H9 (cell line): Measurements from ENCODE around the gene MYO1D. TPM values are rescaled to one million over a fixed set of nuclear protein-coding genes. Genes with fewer than 3 reads are reported as not detected.

Experiments used
- DNase-seq: peaks from one replicate; pipeline ENCODE4 v3.0.0-alpha.2; 2017
- H2AFZ ChIP-seq: one replicate; pipeline ENCODE4 v1.6.1; 2013; ENCODE audit warnings: mild to moderate bottlenecking, low read length, control low read depth, moderate library complexity
- H2AK5ac ChIP-seq: 2 replicates; pipeline ENCODE4 v1.6.1; 2013; ENCODE audit warnings: low read length, control low read depth, mixed read lengths; ENCODE audit not compliant: insufficient read length
- H2BK120ac ChIP-seq: one replicate; pipeline ENCODE4 v1.6.1; 2013; ENCODE audit warnings: low read depth, mild to moderate bottlenecking, low read length, control low read depth, inconsistent platforms; ENCODE audit not compliant: poor library complexity, severe bottlenecking
- H2BK12ac ChIP-seq: 2 replicates; pipeline ENCODE4 v1.6.1; 2013; ENCODE audit warnings: low read length, control low read depth, mixed read lengths, low read depth; ENCODE audit not compliant: insufficient read length
- H2BK15ac ChIP-seq: 2 replicates; pipeline ENCODE4 v1.6.1; 2013; ENCODE audit warnings: low read depth, low read length, control low read depth
- H2BK20ac ChIP-seq: one replicate; pipeline ENCODE4 v1.6.1; 2013; ENCODE audit warnings: low read depth, mild to moderate bottlenecking, low read length, control low read depth, inconsistent platforms; ENCODE audit not compliant: poor library complexity, severe bottlenecking
- H2BK5ac ChIP-seq: 2 replicates; pipeline ENCODE4 v1.6.1; 2013; ENCODE audit warnings: low read length, control low read depth, mixed read lengths; ENCODE audit not compliant: insufficient read length
- H3K14ac ChIP-seq: 2 replicates; pipeline ENCODE4 v1.6.1; 2013; ENCODE audit warnings: low read length, control low read depth; ENCODE audit not compliant: insufficient read depth
- H3K18ac ChIP-seq: 2 replicates; pipeline ENCODE4 v1.6.1; 2013; ENCODE audit warnings: low read depth, mild to moderate bottlenecking, mixed read lengths, low read length, control low read depth; ENCODE audit not compliant: insufficient read length
- H3K23ac ChIP-seq: 2 replicates; pipeline ENCODE4 v1.6.1; 2013; ENCODE audit warnings: low read length, control low read depth, mixed read lengths, low read depth; ENCODE audit not compliant: insufficient read length
- H3K23me2 ChIP-seq: 2 replicates; pipeline ENCODE4 v1.6.1; 2013; ENCODE audit warnings: low read depth, mild to moderate bottlenecking, mixed read lengths, low read length, control low read depth; ENCODE audit not compliant: insufficient read length, poor library complexity, severe bottlenecking
- H3K27ac ChIP-seq: 2 replicates; pipeline ENCODE4 v1.5.1; 2013; ENCODE audit warnings: low read length, control low read depth, mixed read lengths, low read depth; ENCODE audit not compliant: insufficient read length
- H3K27me3 ChIP-seq: 2 replicates; pipeline ENCODE4 v1.6.1; 2013; ENCODE audit warnings: low read length, control low read depth, inconsistent platforms; ENCODE audit not compliant: insufficient read depth
- H3K4ac ChIP-seq: 2 replicates; pipeline ENCODE4 v1.6.1; 2013; ENCODE audit warnings: low read depth, mild to moderate bottlenecking, control low read depth, inconsistent platforms, low read length, moderate library complexity
- H3K4me1 ChIP-seq: 2 replicates; pipeline ENCODE4 v1.6.1; 2013; ENCODE audit warnings: low read length, control low read depth, inconsistent platforms; ENCODE audit not compliant: insufficient read depth
- H3K4me2 ChIP-seq: 2 replicates; pipeline ENCODE4 v1.6.1; 2013; ENCODE audit warnings: low read length, control low read depth, mixed read lengths; ENCODE audit not compliant: insufficient read length, insufficient read depth
- H3K56ac ChIP-seq: 2 replicates; pipeline ENCODE4 v1.6.1; 2013; ENCODE audit warnings: low read depth, mild to moderate bottlenecking, mixed read lengths, low read length, control low read depth; ENCODE audit not compliant: insufficient read length
- H3K79me1 ChIP-seq: 2 replicates; pipeline ENCODE4 v1.6.1; 2013; ENCODE audit warnings: low read depth, mild to moderate bottlenecking, moderate library complexity, low read length, control low read depth, inconsistent platforms; ENCODE audit not compliant: insufficient read depth, poor library complexity, severe bottlenecking
- H3K79me2 ChIP-seq: 2 replicates; pipeline ENCODE4 v1.6.1; 2013; ENCODE audit warnings: low read length, control low read depth, inconsistent platforms; ENCODE audit not compliant: insufficient read depth
- H3K9ac ChIP-seq: 2 replicates; pipeline ENCODE4 v1.6.1; 2013; ENCODE audit warnings: low read length, control low read depth, mixed read lengths; ENCODE audit not compliant: insufficient read length; ENCODE audit errors: extremely low read depth
- H3K9me3 ChIP-seq: one replicate; pipeline ENCODE4 v1.6.1; 2013; ENCODE audit warnings: low read depth, low read length, inconsistent platforms; ENCODE audit not compliant: control insufficient read depth
- H3T11ph ChIP-seq: one replicate; pipeline ENCODE4 v1.6.1; 2013; ENCODE audit warnings: mild to moderate bottlenecking, low read length, control low read depth, inconsistent platforms
- H4K20me1 ChIP-seq: one replicate; pipeline ENCODE4 v1.6.1; 2013; ENCODE audit not compliant: control insufficient read depth, insufficient read length, insufficient read depth
- H4K5ac ChIP-seq: 2 replicates; pipeline ENCODE4 v1.6.1; 2013; ENCODE audit warnings: low read depth, mild to moderate bottlenecking, mixed read lengths, low read length, control low read depth; ENCODE audit not compliant: insufficient read length
- H4K8ac ChIP-seq: replicated peaks from 2 replicates; pipeline ENCODE4 v1.6.1; 2013; ENCODE audit warnings: low read length, control low read depth, mixed read lengths, low read depth; ENCODE audit not compliant: insufficient read length
- H4K91ac ChIP-seq: 2 replicates; pipeline ENCODE4 v1.6.1; 2013; ENCODE audit warnings: low read depth, mild to moderate bottlenecking, moderate library complexity, mixed read lengths, low read length, control low read depth; ENCODE audit not compliant: insufficient read length
- H3K27ac Mint-ChIP-seq, 3 experiments: 2 replicates in 2 of 3; 3 replicates in 1 of 3; pipeline ENCODE4 v1.8.0; 2020 to 2021; ENCODE audit warnings: mixed read lengths in 3 of 3, mild to moderate bottlenecking in 1 of 3, moderate library complexity in 1 of 3
- H3K27me3 Mint-ChIP-seq: 2 replicates; pipeline ENCODE4 v1.8.0; 2021; ENCODE audit warnings: low read depth, mild to moderate bottlenecking, moderate library complexity, mixed read lengths
- H3K36me3 Mint-ChIP-seq, 3 experiments: 2 replicates in 2 of 3; 3 replicates in 1 of 3; pipeline ENCODE4 v1.8.0; 2020 to 2021; ENCODE audit warnings: low read depth in 3 of 3, mixed read lengths in 3 of 3; ENCODE audit not compliant: insufficient read depth in 1 of 3
- H3K4me1 Mint-ChIP-seq, 2 experiments: 2 replicates each; pipeline ENCODE4 v1.8.0; 2020; ENCODE audit warnings: mixed read lengths in 2 of 2
- H3K4me3 Mint-ChIP-seq, 2 experiments: 2 replicates in 1 of 2; 3 replicates in 1 of 2; pipeline ENCODE4 v1.8.0; 2020 to 2021; ENCODE audit warnings: mild to moderate bottlenecking in 2 of 2, mixed read lengths in 2 of 2, moderate library complexity in 1 of 2
- H3K9me3 Mint-ChIP-seq, 2 experiments: 2 replicates in 1 of 2; 3 replicates in 1 of 2; pipeline ENCODE4 v1.8.0; 2020; ENCODE audit warnings: mild to moderate bottlenecking in 2 of 2, mixed read lengths in 2 of 2, moderate library complexity in 1 of 2
- WGBS: extraction: QIAGEN DNeasy Blood & Tissue Kit; methylation state at CpG from one replicate; pipeline ENCODE4 v1.1.7; 2013; ENCODE audit warnings: missing lambda C conversion rate, low lambda C conversion rate, mixed read lengths; ENCODE audit not compliant: insufficient read length; ENCODE audit errors: extremely low coverage; 5-methylcytosine and 5-hydroxymethylcytosine counted together
- total RNA-seq: library from RNA; stranded (reverse); gene quantifications from 2 replicates; pipeline ENCODE4 v1.2.1, GENCODE V29; 2021
- TF ChIP-seq, protein P1 (sequence below): fragments of 200-600 bp; sonication (generic); conservative IDR thresholded peaks from 3 replicates; pipeline ENCODE4 v1.8.0; 2021; ENCODE audit warnings: antibody characterized with exemption, mild to moderate bottlenecking

The MYO1D gene
- total RNA-seq, 1 experiment from 2014 or later: 19.0 TPM

DNA sequence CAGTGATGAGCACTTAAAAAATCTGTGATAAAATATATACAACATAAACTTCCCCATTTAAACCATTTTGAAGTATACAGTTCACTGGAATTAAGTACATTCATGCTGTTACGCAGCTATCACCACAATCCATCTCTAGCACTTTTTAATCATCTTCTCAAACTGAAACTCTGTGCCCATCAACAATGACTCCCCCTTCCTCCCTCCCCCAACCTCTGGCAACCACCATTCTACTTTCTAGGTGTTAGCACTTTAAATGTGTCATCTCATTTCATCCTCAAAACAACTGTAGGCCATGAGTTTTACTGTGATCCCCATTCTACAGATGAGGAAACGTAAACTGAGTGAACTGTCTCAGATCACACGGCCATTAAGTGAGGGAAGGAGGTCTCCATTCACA is 37.3 kb upstream of the MYO1D start:
- TF ChIP-seq, protein P1, sequence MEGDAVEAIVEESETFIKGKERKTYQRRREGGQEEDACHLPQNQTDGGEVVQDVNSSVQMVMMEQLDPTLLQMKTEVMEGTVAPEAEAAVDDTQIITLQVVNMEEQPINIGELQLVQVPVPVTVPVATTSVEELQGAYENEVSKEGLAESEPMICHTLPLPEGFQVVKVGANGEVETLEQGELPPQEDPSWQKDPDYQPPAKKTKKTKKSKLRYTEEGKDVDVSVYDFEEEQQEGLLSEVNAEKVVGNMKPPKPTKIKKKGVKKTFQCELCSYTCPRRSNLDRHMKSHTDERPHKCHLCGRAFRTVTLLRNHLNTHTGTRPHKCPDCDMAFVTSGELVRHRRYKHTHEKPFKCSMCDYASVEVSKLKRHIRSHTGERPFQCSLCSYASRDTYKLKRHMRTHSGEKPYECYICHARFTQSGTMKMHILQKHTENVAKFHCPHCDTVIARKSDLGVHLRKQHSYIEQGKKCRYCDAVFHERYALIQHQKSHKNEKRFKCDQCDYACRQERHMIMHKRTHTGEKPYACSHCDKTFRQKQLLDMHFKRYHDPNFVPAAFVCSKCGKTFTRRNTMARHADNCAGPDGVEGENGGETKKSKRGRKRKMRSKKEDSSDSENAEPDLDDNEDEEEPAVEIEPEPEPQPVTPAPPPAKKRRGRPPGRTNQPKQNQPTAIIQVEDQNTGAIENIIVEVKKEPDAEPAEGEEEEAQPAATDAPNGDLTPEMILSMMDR: no peak
- no peak overlapping the region for H4K91ac ChIP-seq
- H3K56ac ChIP-seq: no peak overlapping the region
- no peaks in the 10 kb centered on the region for H4K20me1 ChIP-seq
- no peaks in the 10 kb centered on the region for H3K79me2 ChIP-seq
- no peak overlapping the region for H2BK20ac ChIP-seq
- peaks cover 4% of the 10 kb centered on the region; the same call in 1 of the 2 replicates for H3K4me1 ChIP-seq
- no peak overlapping the region for H2AFZ ChIP-seq
- H3K18ac ChIP-seq: no peak overlapping the region
- H3K79me1 ChIP-seq: no peaks in the 10 kb centered on the region
- no peaks in the 10 kb centered on the region; the same call in 1 of the 2 replicates for H3K27me3 Mint-ChIP-seq
- no peak for DNase-seq
- no peak overlapping the region for H3K23ac ChIP-seq
- H3K36me3 Mint-ChIP-seq: no peaks in the 10 kb centered on the region; a peak in 2 of 7 replicates
- no peak overlapping the region for H3K27ac Mint-ChIP-seq
- H3K4me3 Mint-ChIP-seq: no peak overlapping the region
- H4K8ac ChIP-seq: no peak overlapping the region
- no peak overlapping the region for H2BK120ac ChIP-seq
- no peak overlapping the region for H3K27ac ChIP-seq
- H2BK15ac ChIP-seq: no peak overlapping the region
- no peak overlapping the region for H3K4me2 ChIP-seq
- no peak overlapping the region for H4K5ac ChIP-seq
- H3T11ph ChIP-seq: no peak overlapping the region
- no peak overlapping the region for H3K9ac ChIP-seq
- no peaks in the 10 kb centered on the region for H3K9me3 ChIP-seq
- peaks cover 23 to 27% of the 10 kb centered on the region in 2 experiments for H3K4me1 Mint-ChIP-seq
- WGBS: no CpG with 5 or more reads among the region's 3 CpGs
- no peaks in the 10 kb centered on the region for H3K9me3 Mint-ChIP-seq
- H3K23me2 ChIP-seq: no peaks in the 10 kb centered on the region
- no peaks in the 10 kb centered on the region for H3K27me3 ChIP-seq
- H2BK12ac ChIP-seq: no peak overlapping the region
- no peak overlapping the region for H3K14ac ChIP-seq
- no peak overlapping the region for H3K4ac ChIP-seq
- no peak overlapping the region for H2AK5ac ChIP-seq
- no peak overlapping the region for H2BK5ac ChIP-seq
